NB4 (cell line): ENCODE results near the gene PSMD13.

Experiments used
- CTCF ChIP-seq: IDR thresholded peaks from one replicate; pipeline ENCODE4 v1.5.1; 2012; ENCODE audit warnings: low read depth, low read length
- MAX ChIP-seq: IDR thresholded peaks from 2 replicates; pipeline ENCODE4 v1.6.1; 2011; ENCODE audit warnings: low read depth, low read length
- MYC ChIP-seq: IDR thresholded peaks from 2 replicates; pipeline ENCODE4 v1.6.1; 2011; ENCODE audit warnings: low read depth, low read length
- POLR2A ChIP-seq: IDR thresholded peaks from 2 replicates; pipeline ENCODE4 v1.6.1; 2011; ENCODE audit warnings: mild to moderate bottlenecking; ENCODE audit not compliant: insufficient read length; ENCODE audit errors: extremely low read depth

GRCh38 chr11:276219-276618 is 39.4 kb downstream of the PSMD13 start:
- no peak for TF ChIP-seq CTCF
- no peak for TF ChIP-seq POLR2A
- no peak for TF ChIP-seq MYC
- TF ChIP-seq MAX: no peak
